Neural crest cell (in vitro differentiated cells): Measurements from ENCODE around the gene PTPRE. TPM values are rescaled to one million over a fixed set of nuclear protein-coding genes. Genes with fewer than 3 reads are reported as not detected.
"Not testable (repeated sequence)": the region's sequence is repeated elsewhere in the genome, so short reads cannot be mapped to it uniquely, and the experiment has no call there.

Source experiments
- DNase-seq: peaks from one replicate; pipeline ENCODE4 v3.0.0; 2021; ENCODE audit warnings: low read depth, mixed read lengths, low spot score
- H3K27ac Mint-ChIP-seq: one replicate; pipeline ENCODE4 v1.8.0; 2021; ENCODE audit warnings: mild to moderate bottlenecking, mixed read lengths; ENCODE audit not compliant: unreplicated experiment
- H3K27me3 Mint-ChIP-seq: 2 replicates; pipeline ENCODE4 v1.8.0; 2021; ENCODE audit warnings: low read depth, mild to moderate bottlenecking, mixed read lengths
- H3K36me3 Mint-ChIP-seq: 2 replicates; pipeline ENCODE4 v1.8.0; 2021; ENCODE audit warnings: low read depth, mild to moderate bottlenecking, mixed read lengths
- H3K4me1 Mint-ChIP-seq: 2 replicates; pipeline ENCODE4 v1.8.0; 2021; ENCODE audit warnings: mixed read lengths
- H3K4me3 Mint-ChIP-seq: one replicate; pipeline ENCODE4 v1.8.0; 2021; ENCODE audit warnings: mild to moderate bottlenecking, mixed read lengths
- H3K9me3 Mint-ChIP-seq: 2 replicates; pipeline ENCODE4 v1.8.0; 2021; ENCODE audit warnings: mixed read lengths
- total RNA-seq: library from RNA; stranded (reverse); gene quantifications from 2 replicates; pipeline ENCODE4 v1.2.1, GENCODE V29; 2021
- TF ChIP-seq, protein P1 (sequence below): fragments of 200-600 bp; sonication (generic); conservative IDR thresholded peaks from 2 replicates; pipeline ENCODE4 v1.5.0; 2021; ENCODE audit warnings: antibody characterized with exemption, mild to moderate bottlenecking

The PTPRE gene
- total RNA-seq, 1 donor from 2014 or later, result 2.3 TPM

DNA sequence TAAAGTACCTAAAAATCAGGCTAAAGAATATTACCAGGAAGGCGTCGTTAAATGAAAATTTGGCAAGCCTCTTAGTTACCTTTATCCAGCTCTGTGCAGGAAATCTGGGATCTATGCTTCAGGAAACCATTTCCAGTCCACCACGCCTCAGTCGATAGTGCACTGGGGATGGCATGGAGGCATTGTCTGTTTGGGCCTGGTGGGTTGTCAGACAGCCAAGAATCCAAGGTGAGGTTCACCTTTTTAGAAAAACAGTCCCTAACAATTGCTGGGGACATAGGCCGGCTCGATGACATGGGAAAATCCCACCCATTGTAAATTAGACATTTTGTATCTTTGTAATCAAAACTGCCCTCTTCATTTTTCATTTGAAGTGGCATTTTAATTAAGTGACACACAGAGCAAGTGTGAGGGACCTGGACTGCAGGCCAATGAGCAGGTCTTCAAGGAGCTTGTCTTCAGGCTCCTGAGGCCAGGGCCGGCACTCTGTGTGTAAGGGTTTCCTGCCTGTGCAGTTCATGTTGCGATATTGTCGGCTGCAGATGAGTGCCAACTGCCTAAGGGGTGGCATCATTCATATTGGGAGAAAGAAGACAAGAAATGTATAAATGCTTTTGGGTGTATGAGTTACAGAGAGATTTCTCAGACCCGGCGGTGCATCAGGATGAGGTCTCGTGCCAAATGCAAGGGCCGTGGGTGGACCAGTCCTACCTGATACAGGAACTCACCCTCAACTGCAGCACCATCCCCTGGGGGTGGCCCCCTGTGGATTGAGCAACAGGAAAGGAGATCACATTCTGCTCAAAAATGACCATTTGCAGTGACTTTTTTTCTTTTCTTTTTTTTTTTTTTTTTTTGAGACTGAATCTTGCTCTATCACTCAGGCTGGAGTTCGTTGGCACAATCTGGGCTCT is 80.8 kb downstream of the PTPRE start:
- TF ChIP-seq, protein P1, sequence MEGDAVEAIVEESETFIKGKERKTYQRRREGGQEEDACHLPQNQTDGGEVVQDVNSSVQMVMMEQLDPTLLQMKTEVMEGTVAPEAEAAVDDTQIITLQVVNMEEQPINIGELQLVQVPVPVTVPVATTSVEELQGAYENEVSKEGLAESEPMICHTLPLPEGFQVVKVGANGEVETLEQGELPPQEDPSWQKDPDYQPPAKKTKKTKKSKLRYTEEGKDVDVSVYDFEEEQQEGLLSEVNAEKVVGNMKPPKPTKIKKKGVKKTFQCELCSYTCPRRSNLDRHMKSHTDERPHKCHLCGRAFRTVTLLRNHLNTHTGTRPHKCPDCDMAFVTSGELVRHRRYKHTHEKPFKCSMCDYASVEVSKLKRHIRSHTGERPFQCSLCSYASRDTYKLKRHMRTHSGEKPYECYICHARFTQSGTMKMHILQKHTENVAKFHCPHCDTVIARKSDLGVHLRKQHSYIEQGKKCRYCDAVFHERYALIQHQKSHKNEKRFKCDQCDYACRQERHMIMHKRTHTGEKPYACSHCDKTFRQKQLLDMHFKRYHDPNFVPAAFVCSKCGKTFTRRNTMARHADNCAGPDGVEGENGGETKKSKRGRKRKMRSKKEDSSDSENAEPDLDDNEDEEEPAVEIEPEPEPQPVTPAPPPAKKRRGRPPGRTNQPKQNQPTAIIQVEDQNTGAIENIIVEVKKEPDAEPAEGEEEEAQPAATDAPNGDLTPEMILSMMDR, result no peak

DNA sequence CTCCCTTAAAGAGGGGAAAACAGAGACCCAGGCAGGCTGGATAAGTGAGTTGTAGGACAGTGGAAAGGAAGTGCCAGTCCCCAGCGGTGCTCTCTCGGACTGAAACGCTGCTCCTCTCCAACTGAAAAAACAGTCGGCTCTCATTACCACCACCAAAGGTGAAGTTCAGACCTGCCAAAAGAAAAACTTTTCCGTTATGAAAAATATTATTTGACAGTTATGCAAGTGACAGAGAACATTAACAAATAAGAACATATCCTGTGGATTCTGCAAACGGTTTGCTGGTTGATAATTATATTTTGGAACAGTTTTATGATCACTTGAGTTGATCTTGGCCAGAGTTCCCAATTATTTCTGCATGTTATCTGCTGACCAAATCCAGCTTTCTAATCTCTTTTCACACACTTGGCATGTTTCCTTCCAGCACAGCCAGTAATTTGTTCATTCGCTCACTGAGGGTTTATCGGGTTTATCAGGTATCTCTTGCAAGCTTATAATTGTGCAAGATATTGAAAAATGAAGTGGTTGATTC is 82.6 kb downstream of the PTPRE start:
- Mint-ChIP-seq H3K27me3 (no peaks in the 10 kb centered on the region), H3K36me3 (no peaks in the 10 kb centered on the region), H3K27ac (no peak overlapping the region), H3K4me3 (no peak overlapping the region), H3K4me1 (peaks cover 13% of the 10 kb centered on the region), H3K9me3 (no peaks in the 10 kb centered on the region)
- DNase-seq, result no peak
- TF ChIP-seq, protein P1, result no peak

More for the DNA sequence above, 80.8 kb downstream of the PTPRE start:
- no peak for DNase-seq
- Mint-ChIP-seq H3K27me3 (no peaks in the 10 kb centered on the region), H3K4me3 (no peak overlapping the region), H3K4me1 (peaks cover 13% of the 10 kb centered on the region), H3K27ac (peak overlapping the region; percentile 65), H3K9me3 (peaks cover 3% of the 10 kb centered on the region), H3K36me3 (no peaks in the 10 kb centered on the region)

DNA sequence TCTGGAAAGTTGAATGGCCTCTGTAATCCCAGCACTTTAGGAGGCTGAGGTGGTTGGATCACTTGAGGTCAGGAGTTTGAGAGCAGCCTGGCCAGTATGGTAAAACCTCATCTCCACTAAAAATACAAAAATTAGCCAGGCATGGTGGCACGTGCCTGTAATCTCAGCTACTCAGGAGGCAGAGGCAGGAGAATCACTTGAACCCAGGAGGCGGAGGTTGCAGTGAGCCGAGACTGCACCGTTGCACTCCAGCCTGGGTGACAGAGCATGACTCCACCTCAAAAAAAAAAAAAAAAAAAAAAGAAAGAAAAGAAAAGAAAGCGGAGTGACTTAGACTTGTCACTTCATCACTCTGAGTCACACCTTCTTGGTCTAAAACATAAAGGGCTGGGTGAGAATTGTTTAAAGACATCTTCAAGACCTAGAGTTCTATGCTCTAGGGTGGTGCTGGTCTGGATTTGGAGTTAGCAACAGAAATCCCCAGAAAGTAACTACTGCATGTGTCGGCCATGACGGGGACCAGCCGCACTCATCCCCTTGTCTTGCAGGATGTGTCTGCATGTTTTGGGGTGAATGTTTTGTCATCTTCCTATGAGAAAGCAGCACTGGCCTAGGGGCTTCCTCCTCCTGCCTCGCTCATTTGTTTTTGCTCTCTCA is 83.4 kb downstream of the PTPRE start:
- not testable (repeated sequence) for H3K27me3 Mint-ChIP-seq, H3K27ac Mint-ChIP-seq, H3K9me3 Mint-ChIP-seq, DNase-seq, H3K36me3 Mint-ChIP-seq, H3K4me3 Mint-ChIP-seq
- peaks cover 13% of the 10 kb centered on the region for H3K4me1 Mint-ChIP-seq

DNA sequence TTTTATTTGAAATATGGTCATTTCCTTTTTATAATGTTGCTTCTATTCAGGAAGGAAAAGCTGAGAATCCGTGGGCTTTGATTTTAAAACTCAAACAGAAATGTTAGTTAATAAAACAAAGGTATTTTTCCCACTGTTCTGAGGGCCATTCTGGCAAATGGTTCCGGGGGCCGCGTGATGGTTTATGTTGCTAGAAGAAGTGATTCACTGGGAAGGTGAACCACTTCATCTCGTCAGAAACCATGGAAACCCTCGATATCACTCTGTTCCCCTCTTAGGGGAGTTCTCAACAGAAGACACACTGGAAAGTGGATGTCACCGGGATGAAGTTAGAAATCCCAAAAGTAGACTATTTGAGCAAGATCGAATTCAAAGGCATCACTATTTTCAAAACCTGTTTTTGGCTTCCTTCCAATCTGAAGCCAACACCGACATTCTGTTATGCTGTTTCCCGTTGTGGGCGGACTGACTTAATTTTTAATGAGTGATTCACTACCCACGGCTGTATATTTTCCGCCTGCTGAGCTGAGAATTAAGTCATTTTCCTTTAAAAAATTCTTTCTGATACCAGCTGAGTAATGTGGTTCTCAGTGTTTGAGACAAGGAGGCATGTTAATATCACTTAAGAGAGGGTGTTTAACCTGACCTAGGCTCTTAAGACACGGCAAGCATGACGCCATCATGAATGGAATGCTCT is 84.1 kb downstream of the PTPRE start:
- DNase-seq, result no peak
- Mint-ChIP-seq H3K27me3 (no peaks in the 10 kb centered on the region), H3K27ac (no peak overlapping the region), H3K4me1 (peaks cover 13% of the 10 kb centered on the region), H3K4me3 (no peak overlapping the region), H3K9me3 (no peaks in the 10 kb centered on the region), H3K36me3 (no peaks in the 10 kb centered on the region)
- TF ChIP-seq, protein P1, result no peak

DNA sequence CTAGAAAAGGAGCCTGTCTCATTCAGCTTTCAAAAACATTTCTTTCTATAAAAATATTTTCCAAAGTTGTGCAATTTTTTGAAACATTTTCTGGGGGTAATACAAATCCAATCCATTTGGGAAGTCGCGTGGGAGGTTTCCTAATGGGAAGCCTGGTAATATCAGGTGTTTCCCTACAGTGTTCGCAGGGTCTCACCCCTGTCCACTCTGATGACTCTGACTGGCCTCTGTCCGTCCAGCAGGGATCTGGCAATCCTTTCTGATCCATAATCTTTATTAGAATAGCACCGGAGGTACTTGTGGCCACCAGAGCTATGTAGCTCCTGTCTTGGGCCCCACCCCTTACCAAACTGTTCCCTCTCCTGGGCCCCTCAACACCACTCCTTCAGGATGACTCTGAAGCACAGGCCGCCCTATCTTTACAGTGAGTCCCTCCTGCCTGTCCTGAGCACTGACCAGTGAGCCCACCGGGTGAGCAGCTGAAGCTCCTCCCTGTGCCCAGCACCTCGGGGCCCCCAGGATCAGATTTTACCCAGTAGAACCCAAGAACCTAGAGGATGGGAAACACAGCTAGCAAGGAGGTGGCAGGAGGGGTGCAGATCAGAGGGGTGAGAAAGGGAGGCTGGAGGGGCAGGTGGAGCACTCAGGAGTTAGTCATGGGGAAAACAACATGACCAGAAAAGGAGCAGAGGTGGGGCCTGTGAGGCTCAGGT is 84.8 kb downstream of the PTPRE start:
- no peaks in the 10 kb centered on the region for H3K27me3 Mint-ChIP-seq
- peaks cover 15% of the 10 kb centered on the region for H3K4me1 Mint-ChIP-seq
- H3K4me3 Mint-ChIP-seq, result no peak overlapping the region
- no peak for DNase-seq
- H3K27ac Mint-ChIP-seq, result no peak overlapping the region
- H3K36me3 Mint-ChIP-seq, result no peaks in the 10 kb centered on the region
- TF ChIP-seq, protein P1, result no peak
- no peaks in the 10 kb centered on the region for H3K9me3 Mint-ChIP-seq
